NCI-H187 (cell line): Measurements from ENCODE around the gene CSAG3.
"Not testable (repeated sequence)": the region's sequence is repeated elsewhere in the genome, so short reads cannot be mapped to it uniquely, and the experiment has no call there.

Experiments used
- DNase-seq, 2 experiments: peaks; one replicate each; lab custom pipeline; 2025; lab: John Stamatoyannopoulos, UW

CSAG3 gene

GRCh38 chrX:152758918-152759317 is at the start of gene CSAG3:
Gene CSAG3, plus strand, starts transcription at chrX:152759218.
- not testable (repeated sequence) for DNase-seq

- DNase-seq = not testable (repeated sequence)
Measured at GRCh38 chrX:152713195-152713594, 45.8 kb upstream of the CSAG3 start.

GRCh38 chrX:152713815-152714787 is 44.9 kb upstream of the CSAG3 start, which contains the start of gene MAGEA2B:
Gene MAGEA2B, plus strand, starts transcription at chrX:152714628. Its CDS starts 2,479 bp downstream, at chrX:152717107.
- DNase-seq = not testable (repeated sequence)

GRCh38 chrX:152725409-152725808 is 33.6 kb upstream of the CSAG3 start:
- no peak for DNase-seq

- peak; percentile 50 to 73 for DNase-seq
Measured at GRCh38 chrX:152733261-152733975, 25.6 kb upstream of the CSAG3 start, which contains the start of the genes CSAG1 and MAGEA12. Gene CSAG1, minus strand, starts transcription at chrX:152733721. Its CDS starts 1,261 bp downstream, at chrX:152732460. Gene MAGEA12, plus strand, starts transcription at chrX:152733757. Its CDS starts 2,405 bp downstream, at chrX:152736162.

GRCh38 chrX:152734143-152734858 is 24.7 kb upstream of the CSAG3 start:
- DNase-seq = not testable (repeated sequence)

- no peak for DNase-seq
Measured at GRCh38 chrX:152735101-152735500, 23.9 kb upstream of the CSAG3 start.

GRCh38 chrX:152735860-152736511 is 23.0 kb upstream of the CSAG3 start:
- DNase-seq = no peak

- DNase-seq = not testable (repeated sequence)
Measured at GRCh38 chrX:152736528-152736927, 22.5 kb upstream of the CSAG3 start.

GRCh38 chrX:152738560-152738959 is 20.5 kb upstream of the CSAG3 start:
- no peak for DNase-seq

- DNase-seq = not testable (repeated sequence)
Measured at GRCh38 chrX:152753686-152754650, 5.0 kb upstream of the CSAG3 start, which contains the start of gene MAGEA2. Gene MAGEA2, minus strand, starts transcription at chrX:152753842. Its CDS starts 2,479 bp downstream, at chrX:152751363.

- not testable (repeated sequence) for DNase-seq
Measured at GRCh38 chrX:152754871-152755270, 4.1 kb upstream of the CSAG3 start.

GRCh38 chrX:152759544-152759943 is 526 bp downstream of the CSAG3 start:
- DNase-seq = not testable (repeated sequence)

GRCh38 chrX:152761582-152761981 is 2.6 kb downstream of the CSAG3 start:
- DNase-seq = not testable (repeated sequence)

- not testable (repeated sequence) for DNase-seq
Measured at GRCh38 chrX:152766562-152766961, 7.5 kb downstream of the CSAG3 start.

GRCh38 chrX:152769549-152770289 is 10.7 kb downstream of the CSAG3 start, which contains the start of gene MAGEA6:
Gene MAGEA6, minus strand, starts transcription at chrX:152769689. Its CDS starts 2,039 bp downstream, at chrX:152767650.
- not testable (repeated sequence) for DNase-seq

GRCh38 chrX:152787062-152787461 is 28.0 kb downstream of the CSAG3 start:
- DNase-seq = not testable (repeated sequence)

- DNase-seq = no peak
Measured at GRCh38 chrX:152798945-152799344, 39.9 kb downstream of the CSAG3 start.

- DNase-seq = no peak
Measured at GRCh38 chrX:152806035-152806434, 47.0 kb downstream of the CSAG3 start.
